GM19438 (cell line): ENCODE results near the gene TXNIP.

Source experiments
- ATAC-seq: cut with Tn5 transposase; IDR thresholded peaks from one replicate; pipeline ENCODE4 v1.9.1; 2021; ENCODE audit warnings: low read depth; ENCODE audit not compliant: unreplicated experiment

TXNIP gene

GRCh38 chr1:145986551-145986950 is 9.8 kb downstream of the TXNIP start:
- no peak for ATAC-seq

DNA sequence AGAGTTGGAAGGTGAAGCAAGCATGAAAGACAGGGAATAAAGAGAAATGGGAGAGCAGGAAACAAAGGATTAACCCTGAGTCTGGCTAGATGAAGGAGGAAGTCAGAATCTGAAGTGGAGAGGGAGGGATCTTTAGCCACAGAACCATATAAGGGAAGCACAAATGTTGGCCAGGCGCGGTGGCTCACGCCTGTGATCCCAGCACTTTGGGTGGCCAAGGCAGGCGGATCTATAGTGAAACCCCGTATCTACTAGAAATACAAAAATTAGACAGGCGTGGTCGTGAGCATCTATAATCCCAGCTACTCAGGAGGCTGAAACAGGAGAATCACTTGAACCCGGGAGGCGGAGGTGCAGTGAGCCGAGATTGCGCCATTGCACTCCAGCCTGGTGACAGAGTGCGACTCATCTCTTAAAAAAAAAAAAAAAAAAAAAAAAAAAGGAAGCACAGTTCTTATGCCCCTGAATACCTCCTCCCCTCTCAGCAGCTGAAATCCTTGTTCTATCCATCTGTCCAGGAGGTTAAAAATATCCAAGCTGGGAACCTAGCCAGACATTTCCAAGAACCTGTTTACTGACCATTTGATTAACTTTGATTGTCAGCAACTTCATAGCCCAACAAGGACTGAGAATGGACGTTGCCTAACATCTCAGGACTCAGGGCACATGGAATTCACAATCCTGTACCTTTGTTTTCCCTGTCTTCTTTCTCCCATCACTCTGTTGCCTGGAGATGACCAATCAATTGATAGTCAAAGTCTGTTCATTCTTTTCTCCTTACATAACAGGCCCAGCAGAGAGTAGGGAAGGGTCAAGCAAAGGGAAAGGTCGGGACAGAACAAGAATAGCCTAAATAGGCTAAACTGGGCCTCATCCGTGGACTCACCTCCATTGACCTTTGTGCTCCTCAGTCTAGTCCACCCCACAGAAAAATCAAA is 10.6 kb downstream of the TXNIP start:
- ATAC-seq = no peak

- ATAC-seq = no peak
Measured at GRCh38 chr1:145985129-145985501, 11.3 kb downstream of the TXNIP start.

- no peak for ATAC-seq
Measured at GRCh38 chr1:145983960-145984830, 12.2 kb downstream of the TXNIP start.

- no peak for ATAC-seq
Measured at GRCh38 chr1:145983206-145983675, 13.1 kb downstream of the TXNIP start.

DNA sequence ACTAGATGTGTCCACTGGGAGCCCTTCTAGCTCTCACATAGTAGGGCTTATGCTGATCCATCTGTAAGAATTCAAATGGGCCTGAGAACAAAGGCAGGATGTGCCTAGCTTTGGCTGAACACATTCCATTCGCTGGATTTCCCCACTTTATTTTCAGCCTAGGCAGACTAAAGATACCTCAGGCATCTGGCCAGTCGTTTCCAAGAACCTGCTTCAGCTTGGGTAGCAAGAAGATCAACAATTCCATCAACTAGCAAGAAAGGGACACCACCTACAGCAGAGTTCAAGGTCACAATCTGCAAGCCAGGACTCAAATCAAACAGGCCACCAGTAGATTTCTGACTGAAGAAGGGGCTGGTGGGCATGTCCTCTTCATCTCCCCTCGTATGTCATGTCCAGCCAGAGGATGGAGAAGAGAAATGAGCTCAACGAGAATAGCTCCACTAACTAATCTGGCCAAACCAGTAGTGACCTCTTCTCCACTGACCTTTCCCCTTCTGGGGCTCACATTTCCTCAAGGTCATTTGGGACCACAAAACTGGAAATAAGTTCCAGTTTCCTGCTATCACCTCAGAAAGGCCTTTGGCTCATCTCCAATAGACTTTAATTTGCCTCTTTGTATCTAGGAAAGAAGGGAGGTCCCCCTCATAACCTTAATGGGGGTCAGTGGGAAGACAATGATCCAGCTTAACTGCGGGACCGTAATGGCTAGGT is 14.2 kb downstream of the TXNIP start:
- ATAC-seq = no peak

DNA sequence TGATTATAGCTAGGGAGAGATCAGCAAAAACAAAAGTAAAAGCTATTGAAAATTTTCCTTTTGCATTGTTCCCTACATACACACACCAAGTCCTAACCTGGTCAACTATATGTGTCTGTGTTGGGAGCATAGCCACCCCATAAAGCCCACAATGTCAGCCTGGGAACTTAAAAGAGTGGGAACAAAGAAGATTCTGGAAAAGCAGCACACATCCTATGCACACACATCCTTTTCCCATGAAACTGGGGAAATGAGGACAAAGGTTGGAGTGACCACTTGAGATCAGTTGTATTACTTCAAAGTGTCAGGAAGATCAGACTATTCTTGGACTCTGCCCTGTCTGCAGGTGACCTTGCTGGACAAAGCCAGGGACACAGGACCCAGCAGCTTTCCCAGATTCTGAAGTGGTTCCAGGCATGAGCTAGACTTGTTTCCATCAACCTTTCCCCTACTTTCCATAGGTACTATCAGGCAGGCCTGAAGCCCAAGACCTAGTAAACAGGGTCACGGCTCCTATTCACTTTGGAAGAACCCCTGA is 15.9 kb downstream of the TXNIP start:
- ATAC-seq = no peak

DNA sequence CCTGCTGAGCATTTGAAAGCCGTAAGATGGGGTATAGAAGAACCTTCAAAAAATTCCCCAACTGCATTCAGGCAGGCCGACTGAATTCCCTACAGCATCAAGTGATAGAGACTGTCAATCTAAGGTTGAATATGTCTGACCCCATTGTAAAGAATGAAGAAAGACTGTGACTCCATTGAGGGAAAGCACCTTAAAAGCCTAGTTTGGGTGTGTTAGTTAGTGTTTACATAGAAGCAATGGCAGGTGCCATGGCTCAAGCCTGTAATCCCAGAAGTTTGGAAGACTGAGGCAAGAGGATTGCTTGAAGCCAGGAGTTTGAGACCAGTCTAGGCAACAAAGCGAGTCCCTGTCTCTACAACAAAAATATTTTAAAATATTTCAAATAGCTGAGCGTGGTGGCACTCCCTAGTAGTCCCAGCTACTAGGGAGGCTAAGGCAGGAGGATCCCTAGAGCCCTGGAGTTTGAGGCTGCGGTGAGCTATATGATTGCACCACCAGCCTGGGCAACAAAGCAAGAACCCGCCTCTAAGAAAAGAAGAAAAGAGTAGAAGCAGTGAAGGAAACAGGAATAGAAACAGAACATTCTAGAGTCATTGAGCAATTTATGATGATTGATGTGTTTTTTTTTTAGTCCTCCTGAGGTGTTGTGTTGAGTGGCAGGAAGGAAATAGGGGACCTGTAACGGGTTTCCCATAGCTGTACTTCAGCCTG is 16.5 kb downstream of the TXNIP start:
- ATAC-seq = peak; percentile 38

GRCh38 chr1:145978854-145979745 is 17.3 kb downstream of the TXNIP start:
- peak; percentile 85 for ATAC-seq

GRCh38 chr1:145978471-145978853 is 17.9 kb downstream of the TXNIP start:
- ATAC-seq = no peak

DNA sequence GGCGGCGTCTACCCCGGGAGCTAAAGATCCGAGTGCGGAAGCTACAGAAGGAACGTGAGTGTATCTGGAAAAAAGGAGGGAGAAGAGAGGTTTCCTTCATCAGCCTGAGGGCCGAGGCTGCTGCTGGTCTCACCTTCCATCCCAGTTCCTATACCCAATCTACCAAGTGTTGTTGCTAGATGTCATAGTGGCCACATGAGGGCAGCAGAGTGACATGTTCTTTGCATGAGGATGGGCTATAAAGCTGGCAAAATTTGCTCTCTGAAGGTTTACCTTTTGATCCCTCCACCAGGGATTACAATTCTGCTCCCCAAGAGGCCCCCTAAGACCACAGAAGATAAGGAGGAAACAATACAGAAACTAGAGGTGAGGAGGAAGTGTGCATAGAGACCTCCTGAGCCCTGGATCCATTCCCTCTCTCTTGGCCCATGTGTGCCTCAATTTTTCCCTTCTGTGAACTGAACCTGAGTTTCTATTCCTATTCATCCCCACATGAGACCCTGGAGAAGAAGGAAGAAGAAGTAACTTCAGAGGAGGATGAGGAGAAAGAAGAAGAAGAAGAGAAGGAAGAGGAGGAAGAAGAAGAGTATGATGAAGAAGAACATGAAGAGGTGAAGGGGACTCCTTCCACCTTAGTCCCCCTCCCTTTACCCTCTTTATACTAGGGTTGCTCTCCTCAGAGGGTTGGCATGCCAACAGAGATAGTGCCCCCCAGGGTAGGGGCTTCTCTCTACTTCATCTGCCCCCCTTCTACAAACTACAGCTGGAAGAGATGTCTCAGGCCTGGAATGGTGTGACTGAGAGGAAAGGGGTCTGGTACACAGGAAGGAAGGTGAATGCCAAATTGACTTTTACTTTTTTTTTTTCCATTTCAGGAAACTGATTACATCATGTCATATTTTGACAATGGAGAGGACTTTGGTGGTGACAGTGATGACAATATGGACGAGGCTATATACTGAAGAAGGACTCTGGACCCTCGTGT is 18.6 kb downstream of the TXNIP start:
- no peak for ATAC-seq

GRCh38 chr1:145977016-145977415 is 19.4 kb downstream of the TXNIP start:
- ATAC-seq = no peak

- no peak for ATAC-seq
Measured at GRCh38 chr1:145975216-145975615, 21.2 kb downstream of the TXNIP start.

- ATAC-seq = no peak
Measured at GRCh38 chr1:145974721-145975120, 21.7 kb downstream of the TXNIP start.

DNA sequence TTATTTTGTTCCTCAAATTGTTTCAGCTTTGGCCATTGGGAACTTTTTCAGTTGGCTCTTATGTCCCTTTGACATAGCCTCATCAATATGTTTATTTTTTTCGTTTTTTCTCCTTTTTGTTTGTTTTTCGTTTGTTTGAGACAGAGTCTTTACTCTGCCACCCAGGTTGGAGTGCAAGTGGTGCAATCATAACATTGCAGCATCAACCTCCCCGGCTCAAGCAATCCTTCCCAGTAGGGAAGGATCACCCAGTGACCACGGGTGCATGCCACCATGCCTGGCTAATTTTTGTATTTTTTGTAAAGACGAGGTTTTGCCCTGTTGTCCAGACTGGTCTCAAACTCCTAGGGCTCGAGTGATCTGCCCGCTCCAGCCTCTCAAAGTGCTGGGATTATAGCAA is 23.8 kb downstream of the TXNIP start:
- ATAC-seq = no peak

- ATAC-seq = no peak
Measured at GRCh38 chr1:145967288-145967687, 29.1 kb downstream of the TXNIP start.

- no peak for ATAC-seq
Measured at GRCh38 chr1:145965119-145965744, 31.1 kb downstream of the TXNIP start.
